PC-9 (cell line): ENCODE measurements around the gene MYO3B.
"Not testable (repeated sequence)": the region's sequence is repeated elsewhere in the genome, so short reads cannot be mapped to it uniquely, and the experiment has no call there.

Experiments
- CTCF ChIP-seq: fragments of 200-600 bp; sonication (generic); conservative IDR thresholded peaks from 2 replicates; pipeline ENCODE4 v1.6.1; 2017; ENCODE audit warnings: mixed run types, antibody characterized with exemption, mild to moderate bottlenecking, moderate library complexity
- EZH2 ChIP-seq: fragments of 200-600 bp; sonication (generic); IDR thresholded peaks from 2 replicates; pipeline ENCODE4 v1.8.0; 2017; ENCODE audit warnings: antibody characterized with exemption, low read depth

- TF ChIP-seq CTCF, EZH2: not testable (repeated sequence)
Observed at GRCh38 chr2:170472498-170472897, 294.6 kb downstream of the MYO3B start.
